Hepatocyte (in vitro differentiated cells): ENCODE measurements around the gene SMOC1. TPM values are rescaled to one million over a fixed set of nuclear protein-coding genes. Genes with fewer than 3 reads are reported as not detected.

ENCODE experiments used
- DNase-seq: peaks from one replicate; pipeline ENCODE4 v3.0.0-alpha.2; 2016; ENCODE audit warnings: low spot score
- H2AFZ ChIP-seq: fragments of 200-600 bp; sonication (generic); 2 replicates; pipeline ENCODE4 v1.6.0; 2016; ENCODE audit warnings: antibody characterized with exemption, mild to moderate bottlenecking
- H3K27ac ChIP-seq: fragments of 200-600 bp; sonication (generic); 2 replicates; pipeline ENCODE4 v1.5.1; 2016; ENCODE audit warnings: mild to moderate bottlenecking
- H3K27me3 ChIP-seq: fragments of 200-600 bp; sonication (generic); 2 replicates; pipeline ENCODE4 v1.6.1; 2016
- H3K36me3 ChIP-seq: fragments of 200-600 bp; sonication (generic); replicated peaks from 2 replicates; pipeline ENCODE4 v1.5.1; 2016; ENCODE audit warnings: low read depth; ENCODE audit not compliant: insufficient read depth
- H3K4me1 ChIP-seq: fragments of 200-600 bp; sonication (generic); 2 replicates; pipeline ENCODE4 v1.5.1; 2016; ENCODE audit warnings: mild to moderate bottlenecking, moderate library complexity; ENCODE audit not compliant: insufficient read depth
- H3K4me2 ChIP-seq: fragments of 200-600 bp; sonication (generic); 2 replicates; pipeline ENCODE4 v1.6.0; 2016
- H3K4me3 ChIP-seq: fragments of 200-600 bp; sonication (generic); 2 replicates; pipeline ENCODE4 v1.5.1; 2016; ENCODE audit warnings: mild to moderate bottlenecking
- H3K79me2 ChIP-seq: fragments of 200-600 bp; sonication (generic); 2 replicates; pipeline ENCODE4 v1.6.0; 2017; ENCODE audit warnings: mild to moderate bottlenecking
- H3K9me2 ChIP-seq: fragments of 200-600 bp; sonication (generic); replicated peaks from 2 replicates; pipeline ENCODE4 v1.6.0; 2017; ENCODE audit warnings: mild to moderate bottlenecking; ENCODE audit not compliant: insufficient read depth
- H3K9me3 ChIP-seq: fragments of 200-600 bp; sonication (generic); 2 replicates; pipeline ENCODE4 v1.5.1; 2016; ENCODE audit warnings: low read depth, mild to moderate bottlenecking
- H4K20me1 ChIP-seq: fragments of 200-600 bp; sonication (generic); 2 replicates; pipeline ENCODE4 v1.6.0; 2016; ENCODE audit warnings: mild to moderate bottlenecking; ENCODE audit not compliant: insufficient read depth, poor library complexity, severe bottlenecking
- EZH2 ChIP-seq: fragments of 200-600 bp; sonication (generic); IDR thresholded peaks from 2 replicates; pipeline ENCODE4 v1.6.1; 2016; ENCODE audit warnings: antibody characterized with exemption, mild to moderate bottlenecking, borderline replicate concordance
- EZH2phosphoT487 ChIP-seq: fragments of 200-600 bp; sonication (generic); IDR thresholded peaks from one replicate; pipeline ENCODE4 v1.6.1; 2018; ENCODE audit warnings: antibody characterized with exemption, mild to moderate bottlenecking, low read depth, moderate library complexity; ENCODE audit not compliant: unreplicated experiment, severe bottlenecking
- WGBS: methylation state at CpG from one replicate; pipeline ENCODE4 v1.1.6; 2016; ENCODE audit warnings: low lambda C conversion rate; ENCODE audit errors: missing lambda C conversion rate; 5-methylcytosine and 5-hydroxymethylcytosine counted together
- polyA plus RNA-seq: library from polyadenylated mRNA; unstranded; fragments of >200 nt; fragmentation: Nextera tagmentation; extraction: Ambion mirVana; gene quantifications from 2 replicates; pipeline ENCODE4 v1.2.1, GENCODE V29; 2016
- total RNA-seq: library from RNA; depleted of rRNA; stranded (reverse); fragments of >200 nt; gene quantifications from 2 replicates; pipeline ENCODE4 v1.2.3, GENCODE V29; 2014
- TF ChIP-seq, protein P1 (sequence below): fragments of 200-600 bp; sonication (generic); IDR thresholded peaks from 2 replicates; pipeline ENCODE4 v1.5.1; 2016; ENCODE audit warnings: antibody characterized with exemption, mild to moderate bottlenecking; ENCODE audit not compliant: poor library complexity

The SMOC1 gene
- total and polyA plus RNA-seq, 2 experiments from 2014 or later: 2.1 to 6.2 TPM

DNA sequence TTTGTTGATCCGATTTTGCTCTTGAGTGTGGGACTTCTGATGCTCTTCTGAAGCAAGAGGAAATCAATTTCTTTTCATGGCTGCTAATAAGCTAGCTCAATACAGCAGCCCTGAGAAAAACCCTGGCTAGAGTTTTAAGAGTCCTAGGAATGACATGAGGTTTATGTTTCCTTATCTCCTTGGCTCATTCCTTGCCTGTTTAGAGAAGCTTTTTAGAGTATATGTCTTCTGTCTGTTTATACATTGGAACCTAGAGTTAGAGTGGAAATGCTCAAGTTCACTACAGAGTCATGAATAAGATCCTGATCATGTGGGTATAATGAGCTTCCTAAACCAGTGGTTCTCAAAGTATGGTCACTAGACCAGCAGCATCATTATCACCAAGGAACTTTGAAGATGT, 34.5 kb downstream of the SMOC1 start:
- H3K9me2 ChIP-seq: no peaks in the 10 kb centered on the region
- H3K4me3 ChIP-seq: no peak overlapping the region
- 65% methylated on average over 1 of the region's 1 CpG for WGBS
- no peak overlapping the region for H2AFZ ChIP-seq
- TF ChIP-seq EZH2phosphoT487 (no peak), EZH2 (no peak)
- TF ChIP-seq, protein P1, sequence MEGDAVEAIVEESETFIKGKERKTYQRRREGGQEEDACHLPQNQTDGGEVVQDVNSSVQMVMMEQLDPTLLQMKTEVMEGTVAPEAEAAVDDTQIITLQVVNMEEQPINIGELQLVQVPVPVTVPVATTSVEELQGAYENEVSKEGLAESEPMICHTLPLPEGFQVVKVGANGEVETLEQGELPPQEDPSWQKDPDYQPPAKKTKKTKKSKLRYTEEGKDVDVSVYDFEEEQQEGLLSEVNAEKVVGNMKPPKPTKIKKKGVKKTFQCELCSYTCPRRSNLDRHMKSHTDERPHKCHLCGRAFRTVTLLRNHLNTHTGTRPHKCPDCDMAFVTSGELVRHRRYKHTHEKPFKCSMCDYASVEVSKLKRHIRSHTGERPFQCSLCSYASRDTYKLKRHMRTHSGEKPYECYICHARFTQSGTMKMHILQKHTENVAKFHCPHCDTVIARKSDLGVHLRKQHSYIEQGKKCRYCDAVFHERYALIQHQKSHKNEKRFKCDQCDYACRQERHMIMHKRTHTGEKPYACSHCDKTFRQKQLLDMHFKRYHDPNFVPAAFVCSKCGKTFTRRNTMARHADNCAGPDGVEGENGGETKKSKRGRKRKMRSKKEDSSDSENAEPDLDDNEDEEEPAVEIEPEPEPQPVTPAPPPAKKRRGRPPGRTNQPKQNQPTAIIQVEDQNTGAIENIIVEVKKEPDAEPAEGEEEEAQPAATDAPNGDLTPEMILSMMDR: no peak
- no peaks in the 10 kb centered on the region for H3K27me3 ChIP-seq
- no peaks in the 10 kb centered on the region for H3K79me2 ChIP-seq
- H4K20me1 ChIP-seq: no peaks in the 10 kb centered on the region
- H3K36me3 ChIP-seq: no peaks in the 10 kb centered on the region
- no peak for DNase-seq
- no peak overlapping the region for H3K4me2 ChIP-seq
- no peaks in the 10 kb centered on the region for H3K9me3 ChIP-seq
- no peaks in the 10 kb centered on the region for H3K4me1 ChIP-seq
- no peak overlapping the region for H3K27ac ChIP-seq

DNA sequence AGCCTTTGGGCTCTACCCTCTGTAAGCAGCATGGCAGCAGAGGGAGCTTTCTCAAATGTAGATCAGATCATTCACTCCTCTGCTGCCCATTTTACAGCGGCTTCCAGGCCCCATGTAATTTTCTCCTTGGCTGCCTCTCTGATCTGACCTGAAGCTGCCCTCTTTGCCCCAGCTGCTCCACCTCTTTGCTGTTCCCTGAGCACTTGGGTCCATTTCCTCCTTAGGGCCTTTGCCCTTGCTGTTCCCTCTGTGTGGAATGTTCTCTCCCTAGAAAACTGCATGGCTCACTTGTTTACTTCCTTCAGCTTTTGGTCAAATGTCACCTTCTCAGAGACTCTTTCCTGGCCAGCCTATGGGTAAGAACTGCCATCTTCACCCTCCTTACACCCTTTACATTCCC, 37.2 kb downstream of the SMOC1 start:
- Histone ChIP-seq H3K9me2 (no peaks in the 10 kb centered on the region), H3K9me3 (no peaks in the 10 kb centered on the region), H3K79me2 (no peaks in the 10 kb centered on the region), H3K27ac (no peak overlapping the region), H3K4me2 (no peak overlapping the region), H3K36me3 (no peaks in the 10 kb centered on the region), H2AFZ (no peak overlapping the region), H3K4me3 (no peak overlapping the region), H3K4me1 (no peaks in the 10 kb centered on the region), H3K27me3 (no peaks in the 10 kb centered on the region), H4K20me1 (no peaks in the 10 kb centered on the region)
- no peak for TF ChIP-seq EZH2
- TF ChIP-seq, protein P1: no peak
- TF ChIP-seq EZH2phosphoT487: no peak
- DNase-seq: no peak
- WGBS: 100% methylated on average over 1 of the region's 1 CpG

DNA sequence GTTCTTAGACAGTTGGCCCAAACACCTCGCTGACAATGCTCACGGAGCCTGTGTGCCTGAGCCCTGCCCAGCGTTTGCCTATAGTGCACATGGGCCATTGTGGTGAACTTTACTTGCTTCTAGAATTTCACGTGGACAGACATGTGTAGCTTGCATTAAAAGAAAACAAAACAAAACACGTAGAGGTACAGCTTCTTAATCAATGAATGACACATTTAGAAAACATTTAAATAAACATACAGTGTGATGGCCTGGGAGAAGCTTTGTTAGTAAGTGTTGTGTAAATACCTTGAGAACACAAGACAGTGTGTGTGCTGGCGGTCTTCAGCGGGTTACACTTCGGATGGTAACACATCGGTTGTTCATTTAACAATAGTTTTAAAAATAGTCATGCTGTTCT, 38.1 kb downstream of the SMOC1 start:
- Histone ChIP-seq H4K20me1 (no peaks in the 10 kb centered on the region), H3K4me3 (no peak overlapping the region), H3K9me2 (no peaks in the 10 kb centered on the region), H3K27ac (no peak overlapping the region), H3K9me3 (no peaks in the 10 kb centered on the region), H3K4me2 (no peak overlapping the region), H3K27me3 (no peaks in the 10 kb centered on the region), H2AFZ (no peak overlapping the region), H3K36me3 (no peaks in the 10 kb centered on the region), H3K4me1 (no peaks in the 10 kb centered on the region), H3K79me2 (no peaks in the 10 kb centered on the region)
- 79% methylated on average over 9 of the region's 9 CpGs for WGBS
- TF ChIP-seq EZH2phosphoT487: no peak
- no peak for TF ChIP-seq EZH2
- TF ChIP-seq, protein P1: no peak
- no peak for DNase-seq

DNA sequence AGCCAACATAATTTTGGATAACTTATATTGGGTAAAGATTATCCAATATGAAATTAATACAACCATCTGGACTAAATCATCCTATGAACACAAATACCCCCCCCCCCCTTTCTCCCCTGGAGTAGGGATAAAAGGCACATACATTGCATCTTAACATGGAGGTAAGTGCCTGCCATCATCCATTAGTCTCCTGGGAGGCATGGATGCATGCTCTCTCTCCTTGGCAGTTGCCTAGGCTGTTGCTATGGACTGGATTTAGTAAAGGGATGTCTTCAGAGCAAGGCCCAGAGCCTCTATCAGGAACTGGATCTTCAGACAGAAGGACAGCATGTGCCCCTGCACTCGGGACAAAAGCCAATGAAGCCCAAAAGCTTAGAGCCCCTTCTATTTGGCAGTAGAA, 40.6 kb downstream of the SMOC1 start:
- Histone ChIP-seq H3K4me2 (no peak overlapping the region), H4K20me1 (no peaks in the 10 kb centered on the region), H3K79me2 (no peaks in the 10 kb centered on the region)

More for the DNA sequence above, 40.6 kb downstream of the SMOC1 start:
- no peaks in the 10 kb centered on the region for H3K9me3 ChIP-seq
- no peaks in the 10 kb centered on the region for H3K9me2 ChIP-seq
- 76% methylated on average over 1 of the region's 1 CpG for WGBS
- H3K4me1 ChIP-seq: no peaks in the 10 kb centered on the region
- H3K27ac ChIP-seq: no peak overlapping the region
- DNase-seq: no peak
- H3K27me3 ChIP-seq: no peaks in the 10 kb centered on the region
- H2AFZ ChIP-seq: no peak overlapping the region
- TF ChIP-seq EZH2phosphoT487 (no peak), EZH2 (no peak)
- no peak overlapping the region for H3K4me3 ChIP-seq
- H3K36me3 ChIP-seq: no peaks in the 10 kb centered on the region
